ENCODE results near the gene HSDL1.

HSDL1 gene

GRCh38 chr16:84075376-84075775 is 69.6 kb downstream of the HSDL1 start:
- DNase-seq = no peak

DNA sequence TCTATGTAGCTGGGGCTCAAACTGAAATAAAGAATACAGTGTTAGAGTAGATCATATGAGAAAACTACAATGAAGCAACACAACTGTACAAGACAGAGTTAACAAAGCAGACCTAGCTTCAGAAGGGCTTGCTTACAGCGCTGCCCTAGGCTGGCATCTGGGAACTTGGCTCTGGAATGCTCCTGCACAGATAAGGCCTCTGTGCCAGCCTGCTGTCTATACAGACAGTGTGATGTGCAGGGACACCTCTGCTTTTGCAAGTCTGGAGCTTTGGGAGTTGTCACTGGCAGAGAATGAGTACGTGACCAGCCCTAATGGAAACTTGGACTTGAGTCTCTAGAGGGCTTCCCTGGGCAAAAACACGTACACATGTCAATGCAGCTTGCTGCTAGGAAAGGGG is 70.3 kb downstream of the HSDL1 start:
- DNase-seq = no peak
